NCI-H2171 treated with DMSO at 0.1 percent for 48 hours (cell line): ENCODE results near the gene KIR2DL3.

ENCODE experiments used
- DNase-seq: peaks from one replicate; lab custom pipeline; 2025; lab: John Stamatoyannopoulos, UW

KIR2DL3 gene

DNA sequence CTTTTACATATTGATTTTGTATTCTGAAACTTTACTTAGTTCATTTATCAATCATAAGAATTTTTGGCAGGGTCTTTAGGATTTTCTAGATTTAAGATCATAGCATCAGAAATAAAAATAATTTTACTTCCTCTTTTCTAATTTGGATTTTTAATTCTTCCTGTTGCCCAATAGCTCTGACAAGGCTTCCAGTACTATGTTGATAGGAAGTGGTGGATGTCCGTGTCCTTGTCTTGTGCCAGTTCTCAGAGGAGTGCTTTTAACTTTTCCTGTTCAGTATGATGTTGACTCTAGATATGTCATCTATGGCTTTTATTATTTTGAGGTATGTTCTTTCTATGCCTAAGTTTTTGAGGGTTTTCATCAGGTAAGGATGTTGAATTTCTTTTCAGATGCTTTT is 57.4 kb downstream of the KIR2DL3 start:
- no peak for DNase-seq
